ENCODE data around the gene GRIK1. TPM values are rescaled to one million over a fixed set of nuclear protein-coding genes. Genes with fewer than 3 reads are reported as not detected.

The GRIK1 gene
- total RNA-seq, 3 donors from 2014 or later, result 0.38 to 0.41 TPM; not detected in 1

DNA sequence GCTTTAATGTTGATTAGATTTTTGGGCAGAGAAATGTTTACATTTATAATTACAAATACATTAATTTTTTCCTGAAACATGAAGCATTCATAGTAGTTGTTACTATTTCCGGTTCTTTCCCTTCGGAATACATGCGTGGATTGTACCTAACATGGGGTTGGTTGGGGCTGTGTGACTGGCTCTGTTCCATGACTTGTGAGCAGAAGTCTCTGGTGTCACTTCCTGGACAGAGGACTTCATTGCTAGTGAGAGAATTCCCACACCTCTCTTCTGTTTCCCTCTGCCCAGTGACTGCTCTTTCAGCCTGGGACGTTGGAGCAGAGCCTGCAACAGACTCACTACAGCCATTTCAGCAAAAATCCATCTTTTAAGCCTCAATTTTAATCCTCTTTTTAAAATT is 231.4 kb downstream of the GRIK1 start:
- H3K4me1 ChIP-seq (ENCODE audit: low read depth), result no peaks in the 10 kb centered on the region
- no peak overlapping the region for H3K4me3 ChIP-seq
- intact Hi-C loops (cut with DNase I, micrococcal nuclease), result no loop called here
- ATAC-seq (no peak), DNase-seq (no peak)
- no peaks in the 10 kb centered on the region for H3K36me3 ChIP-seq (ENCODE audit: low read depth)
- no peaks in the 10 kb centered on the region for H3K9me3 ChIP-seq
- no peak for TF ChIP-seq CTCF (IDR thresholded peaks at IDR 0.05)

DNA sequence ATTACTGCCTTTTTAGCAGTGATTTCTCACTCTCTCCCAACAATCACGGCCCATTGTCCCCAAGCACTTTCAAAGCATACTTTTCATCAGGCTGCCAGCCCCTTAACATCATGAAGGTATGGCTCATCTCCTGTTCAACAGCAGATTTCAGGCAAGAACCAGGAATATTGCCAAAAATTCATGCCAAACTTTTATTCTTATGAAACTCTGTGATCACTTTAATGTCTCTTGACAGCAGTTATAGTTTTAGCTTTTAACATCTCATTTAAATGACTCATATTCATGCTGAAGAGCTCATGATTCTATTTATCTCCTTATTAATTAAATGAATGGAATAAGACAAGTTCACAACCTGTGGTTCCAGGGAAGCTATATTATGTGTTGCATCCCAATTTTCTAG is 235.1 kb downstream of the GRIK1 start:
- intact Hi-C loops (cut with DNase I, micrococcal nuclease), result no loop called here

DNA sequence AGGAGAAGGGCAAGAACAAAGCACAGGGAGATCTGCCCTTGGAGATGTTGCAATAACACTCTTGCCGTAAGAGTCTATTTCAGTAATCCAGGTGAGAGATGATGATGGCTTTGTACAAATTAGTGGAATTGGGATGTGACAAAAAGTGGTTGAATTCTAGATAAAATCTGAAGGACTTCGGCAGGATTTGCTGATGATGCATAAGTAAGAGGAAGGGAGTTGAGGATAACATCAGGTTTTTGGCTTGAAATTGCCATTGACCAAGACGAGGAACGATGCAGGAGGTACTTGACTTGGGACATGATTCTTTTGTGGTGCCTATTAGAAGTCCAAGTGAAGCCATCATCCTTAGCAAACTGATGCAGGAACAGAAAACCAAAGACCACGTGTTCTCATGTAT is 238.1 kb downstream of the GRIK1 start:
- Histone ChIP-seq H3K9me3 (no peaks in the 10 kb centered on the region), H3K36me3 (ENCODE audit: low read depth) (no peaks in the 10 kb centered on the region), H3K4me1 (ENCODE audit: low read depth) (no peaks in the 10 kb centered on the region), H3K4me3 (no peak overlapping the region)
- intact Hi-C loops (cut with DNase I, micrococcal nuclease), result no loop called here
- TF ChIP-seq CTCF (IDR thresholded peaks at IDR 0.05), result no peak
- DNase-seq, result no peak
- ATAC-seq, result no peak

More for the DNA sequence above, 235.1 kb downstream of the GRIK1 start:
- Histone ChIP-seq H3K9me3 (no peaks in the 10 kb centered on the region), H3K4me3 (no peak overlapping the region), H3K4me1 (ENCODE audit: low read depth) (no peaks in the 10 kb centered on the region), H3K36me3 (ENCODE audit: low read depth) (no peaks in the 10 kb centered on the region)
- TF ChIP-seq CTCF (IDR thresholded peaks at IDR 0.05), result no peak
- no peak for DNase-seq
- ATAC-seq, result no peak

GRCh38 chr21:29697555-29698193 is 242.1 kb downstream of the GRIK1 start:
- no peak for TF ChIP-seq CTCF (IDR thresholded peaks at IDR 0.05)
- H3K4me3 ChIP-seq, result no peak overlapping the region

DNA sequence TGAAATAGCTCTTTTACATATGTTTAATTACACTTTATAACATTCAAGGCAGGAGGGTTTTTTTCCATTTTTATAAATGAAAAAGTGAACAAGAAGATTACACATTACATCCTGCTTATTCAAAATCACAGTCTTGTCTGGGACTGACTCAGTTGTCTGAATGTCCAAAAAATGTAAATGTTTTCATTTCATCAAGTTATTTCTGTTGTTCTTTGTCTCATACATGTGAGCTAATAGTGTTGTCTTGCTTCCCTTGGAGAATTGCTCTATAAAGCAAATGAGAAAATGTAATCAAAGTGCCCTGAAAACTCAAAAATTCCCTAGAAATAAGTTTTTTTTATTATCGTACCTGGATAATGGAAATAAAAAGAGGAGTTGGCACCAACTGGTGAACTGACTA is 242.9 kb downstream of the GRIK1 start:
- no peak overlapping the region for H3K4me3 ChIP-seq
- ATAC-seq, result no peak
- H3K4me1 ChIP-seq (ENCODE audit: low read depth), result no peaks in the 10 kb centered on the region
- no peaks in the 10 kb centered on the region for H3K36me3 ChIP-seq (ENCODE audit: low read depth)
- intact Hi-C loops (cut with DNase I, micrococcal nuclease), result no loop called here
- no peaks in the 10 kb centered on the region for H3K9me3 ChIP-seq
- no peak for TF ChIP-seq CTCF (IDR thresholded peaks at IDR 0.05)
- no peak for DNase-seq

More at GRCh38 chr21:29697555-29698193, 242.1 kb downstream of the GRIK1 start:
- Histone ChIP-seq H3K36me3 (ENCODE audit: low read depth) (no peaks in the 10 kb centered on the region), H3K4me1 (ENCODE audit: low read depth) (no peaks in the 10 kb centered on the region), H3K9me3 (no peaks in the 10 kb centered on the region)
- DNase-seq, result no peak
- intact Hi-C loops (cut with DNase I, micrococcal nuclease), result no loop called here
- ATAC-seq, result no peak

All from mucosa of descending colon (tissue), 3 donors.